ENCODE measurements around the gene LILRA6.
A peak's percentile ranks its signal among the peaks of the same experiment; 100 is the strongest.
"Not testable (repeated sequence)": the region's sequence is repeated elsewhere in the genome, so short reads cannot be mapped to it uniquely, and the experiment has no call there.

LILRA6 gene

DNA sequence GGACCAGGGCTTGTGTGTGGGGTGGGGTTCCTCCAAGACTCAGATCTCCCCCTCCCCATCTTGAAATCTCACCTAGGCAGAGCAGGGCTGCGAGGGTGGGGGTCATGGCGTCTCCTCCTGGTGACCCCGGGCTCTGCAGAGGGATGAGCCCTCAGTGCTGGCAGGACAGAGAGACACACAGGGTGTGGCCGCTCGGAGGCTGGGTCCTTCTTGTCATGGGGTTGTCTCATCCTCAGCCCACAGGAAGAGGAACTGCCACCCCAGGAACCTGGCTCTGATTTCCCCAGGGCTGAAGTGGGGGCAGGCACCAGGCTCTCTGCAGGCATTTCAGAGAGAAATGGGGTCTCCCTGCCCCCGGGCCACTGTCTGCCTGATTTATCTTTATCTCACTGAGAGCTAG, at the start of gene LILRA6:
TSS of gene LILRA6 (minus strand) at position 145 of the 400 bp plus-strand sequence.
- not testable (repeated sequence) for DNase-seq

DNA sequence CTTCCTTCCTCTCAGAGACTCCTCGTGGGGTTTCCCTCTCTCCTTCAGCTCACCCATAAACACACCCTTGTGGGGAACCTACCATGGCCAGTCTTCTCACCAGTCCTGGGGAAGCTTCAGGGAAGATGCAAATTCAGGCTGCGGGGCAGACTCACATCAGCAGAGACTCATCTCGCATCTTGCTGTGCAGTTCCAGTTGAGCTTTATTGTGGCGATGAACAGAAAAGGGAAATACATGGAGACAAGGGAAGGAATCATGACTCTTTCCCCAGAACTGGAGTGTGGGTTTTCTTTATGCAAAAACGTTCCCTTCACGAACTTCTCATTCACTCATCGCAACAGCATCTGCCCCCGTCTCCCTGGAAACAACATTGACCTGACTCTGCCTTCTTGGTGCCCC, 46.6 kb upstream of the LILRA6 start:
- DNase-seq = not testable (repeated sequence)

DNA sequence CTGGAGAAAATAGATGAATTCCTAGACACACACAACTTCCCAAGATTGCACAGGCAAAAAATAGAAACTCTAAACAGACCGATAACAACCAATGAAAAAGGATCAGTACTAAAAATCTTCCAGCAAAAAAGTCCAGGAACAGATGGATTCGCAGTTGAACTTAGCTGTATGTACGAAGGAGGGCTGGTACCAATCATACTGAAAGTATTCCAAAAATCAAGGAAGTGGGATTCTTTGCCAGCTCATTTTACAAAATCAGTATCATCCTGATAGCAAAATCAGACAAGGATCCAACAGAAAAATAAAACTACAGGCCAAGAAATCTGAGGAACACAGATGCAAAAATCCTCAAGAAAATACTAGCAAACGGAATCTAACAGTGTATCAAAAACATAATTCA, 44.9 kb upstream of the LILRA6 start:
- DNase-seq = no peak

DNA sequence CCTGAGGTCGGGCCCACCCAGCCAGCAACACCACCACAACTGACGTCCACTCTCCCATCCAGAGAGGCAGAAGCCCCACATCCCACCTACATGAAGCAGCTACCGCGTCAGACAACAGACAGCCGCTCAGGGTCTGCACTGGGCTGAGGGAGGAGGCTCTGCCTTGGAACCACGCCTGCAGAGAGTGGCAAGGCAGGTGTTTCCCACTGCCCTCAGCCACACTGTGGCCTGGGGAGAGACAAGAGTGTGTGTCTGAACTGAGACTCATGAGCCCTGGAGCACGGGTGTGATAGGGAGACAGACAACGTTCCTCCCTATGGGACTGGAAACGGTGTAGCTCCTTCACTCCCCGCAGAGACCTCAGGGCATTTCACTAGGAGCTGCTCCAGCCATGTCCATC, 43.7 kb upstream of the LILRA6 start:
- DNase-seq = not testable (repeated sequence)

DNA sequence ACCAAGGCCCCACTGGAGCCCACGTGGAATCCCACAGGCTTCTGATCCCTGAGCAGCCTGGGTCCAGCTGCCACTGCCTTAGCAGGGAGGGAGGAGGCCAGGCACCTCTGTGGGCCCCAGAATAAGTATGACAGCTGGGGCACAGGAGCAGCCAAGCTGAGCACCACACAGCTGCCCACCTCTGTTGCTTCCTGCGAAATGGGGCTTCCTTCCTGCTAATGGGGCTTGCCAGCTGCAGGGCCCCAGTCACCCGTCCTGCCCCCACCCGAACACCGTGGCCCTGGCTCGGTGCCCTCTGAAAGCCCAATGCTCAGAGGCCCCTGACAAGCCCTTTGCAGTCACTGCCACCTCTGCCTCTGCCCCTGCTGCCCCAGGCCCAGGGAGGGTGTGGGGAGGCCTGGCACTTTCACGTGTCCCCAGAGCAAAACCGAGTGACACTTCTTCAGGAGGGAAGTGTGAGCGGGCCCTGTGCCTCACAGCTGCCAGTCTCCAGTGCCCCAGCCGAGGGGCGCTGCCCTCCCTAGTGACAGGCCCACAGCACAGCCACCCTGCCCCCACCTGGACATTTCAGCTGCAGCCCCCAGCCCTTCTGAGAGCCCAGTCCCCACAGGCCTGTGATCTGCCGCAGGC, 43.0 kb upstream of the LILRA6 start:
- DNase-seq = not testable (repeated sequence)

DNA sequence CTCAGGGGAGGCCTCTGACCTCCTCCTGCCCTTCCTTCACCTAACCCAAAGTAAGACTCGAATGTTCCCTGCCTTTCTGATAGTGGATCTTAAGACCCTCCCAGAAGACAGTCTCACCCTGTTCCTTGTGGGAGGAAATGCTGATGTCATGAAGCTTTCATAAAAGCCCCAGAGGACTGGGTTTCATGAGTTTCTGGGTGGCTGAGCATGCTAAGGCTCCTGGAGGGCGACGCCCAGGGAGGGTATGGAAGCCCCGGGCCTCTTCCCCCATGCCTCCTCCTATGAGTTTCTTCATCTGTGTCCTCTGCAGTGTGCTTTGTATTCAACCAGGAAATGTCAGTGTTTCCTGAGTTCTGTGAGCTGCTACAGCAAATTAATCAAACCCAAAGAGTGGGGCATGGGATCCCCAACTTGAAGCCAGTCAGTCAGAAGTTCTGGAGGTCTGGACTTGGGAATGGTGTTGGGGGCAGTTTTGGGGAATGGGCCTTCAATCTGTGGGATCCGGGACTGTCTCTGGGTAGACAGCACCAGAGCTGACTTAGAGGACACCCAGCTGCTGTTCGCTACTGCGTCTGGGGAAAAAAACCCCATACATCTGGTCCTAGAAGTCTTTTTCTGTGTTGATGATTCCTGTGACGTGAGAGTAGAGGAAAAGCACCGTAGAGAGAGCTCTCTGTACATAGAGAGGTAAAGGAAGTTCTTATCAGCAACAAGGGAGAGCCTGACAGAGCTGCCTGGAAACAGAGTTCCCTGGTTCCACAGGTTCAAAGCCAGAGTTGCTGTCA, 40.3 kb upstream of the LILRA6 start:
- DNase-seq = no peak

DNA sequence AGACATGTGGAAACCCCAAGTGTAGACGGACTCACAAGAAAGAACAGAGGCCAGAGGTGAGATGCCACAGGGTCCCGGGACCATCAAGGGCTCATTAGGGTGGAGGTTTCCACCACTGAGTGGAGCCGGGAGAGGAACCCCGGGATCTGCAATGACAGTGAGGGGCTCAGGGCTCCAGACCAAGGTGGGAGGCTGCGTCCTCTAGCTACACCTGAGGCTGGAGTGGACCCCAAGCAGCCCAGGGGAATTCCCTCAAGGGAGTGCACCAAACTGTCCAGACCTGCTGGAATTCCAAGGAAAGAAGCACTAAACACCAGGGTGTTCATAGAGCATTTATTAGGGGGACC, 39.1 kb upstream of the LILRA6 start:
- not testable (repeated sequence) for DNase-seq

DNA sequence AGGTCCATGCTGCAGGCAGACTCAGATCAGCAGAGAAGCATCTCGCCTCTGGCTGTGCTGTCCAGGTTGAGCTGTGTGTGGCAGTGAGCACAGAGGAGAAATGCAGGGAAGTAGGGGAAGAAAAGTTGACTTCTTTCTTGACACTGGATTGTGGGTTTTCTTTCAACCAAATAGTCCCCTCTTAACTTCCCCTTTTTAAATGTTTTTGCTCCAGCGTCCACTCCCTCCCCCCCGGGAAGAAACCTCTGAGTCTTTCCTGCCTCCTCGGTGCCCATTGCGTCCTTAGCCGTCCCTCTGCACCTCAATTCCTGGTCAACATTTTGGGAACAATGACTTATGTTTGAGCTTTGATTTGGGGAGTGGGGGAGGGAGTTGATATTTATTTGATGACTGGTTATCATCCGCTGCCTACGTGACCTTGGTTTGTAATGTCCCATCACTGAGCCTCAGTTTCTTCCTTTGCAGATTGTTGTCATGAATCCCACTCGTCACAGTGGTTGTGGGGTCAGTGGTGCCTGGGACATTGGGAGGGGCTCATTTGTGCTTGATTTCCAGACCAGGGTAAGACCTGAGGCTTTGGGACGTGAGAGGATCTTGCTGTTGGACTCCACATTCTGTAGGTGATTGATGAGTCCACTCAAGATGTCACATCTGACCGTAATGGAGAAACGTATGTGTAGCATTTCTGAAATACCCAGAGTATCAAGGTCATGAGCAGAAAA, 38.6 kb upstream of the LILRA6 start, which contains the start of gene LILRB2:
TSS of gene LILRB2 (minus strand) at position 104 of the 722 bp plus-strand sequence. CDS start 614 bp downstream, outside the sequence.
- DNase-seq = no peak

DNA sequence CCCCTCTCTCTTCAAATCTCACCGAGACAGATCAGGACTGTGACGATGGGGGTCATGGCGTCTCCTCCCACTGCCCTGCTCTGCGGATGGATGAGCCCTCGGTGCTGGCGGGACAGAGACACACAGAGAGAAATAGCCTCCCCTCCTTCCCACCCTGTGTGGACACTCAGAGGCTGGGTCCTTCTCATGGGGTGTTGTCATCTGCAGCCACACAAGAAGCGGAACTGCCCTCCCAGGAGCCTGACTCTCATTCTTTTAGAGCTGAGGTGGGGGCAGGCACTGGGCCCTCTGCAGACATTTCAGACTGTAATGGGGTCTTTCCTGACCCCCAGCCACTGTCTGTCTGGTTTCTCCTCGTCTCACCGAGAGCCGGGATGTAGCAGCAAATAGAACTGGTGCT, 37.9 kb upstream of the LILRA6 start:
- DNase-seq = not testable (repeated sequence)

DNA sequence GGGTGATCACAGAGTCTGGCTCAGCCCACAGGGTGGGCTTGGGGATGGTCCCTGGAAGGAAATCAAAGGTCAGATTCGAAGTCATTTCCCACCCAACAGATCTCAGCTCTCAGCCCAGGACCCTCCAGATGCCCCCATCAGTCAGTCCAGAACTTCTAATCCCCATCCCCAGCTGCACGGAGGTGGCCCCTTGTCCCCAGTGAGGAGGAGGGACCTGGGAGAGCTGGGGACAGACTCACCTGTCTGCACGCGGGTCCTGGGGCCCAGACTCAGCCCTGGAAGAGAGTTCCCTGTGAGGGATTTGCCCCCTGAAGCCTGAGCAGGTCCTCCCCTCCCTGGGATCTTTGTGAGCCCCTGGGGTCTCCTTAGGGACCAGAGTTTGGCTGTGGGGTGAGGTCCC, 37.4 kb upstream of the LILRA6 start:
- not testable (repeated sequence) for DNase-seq

DNA sequence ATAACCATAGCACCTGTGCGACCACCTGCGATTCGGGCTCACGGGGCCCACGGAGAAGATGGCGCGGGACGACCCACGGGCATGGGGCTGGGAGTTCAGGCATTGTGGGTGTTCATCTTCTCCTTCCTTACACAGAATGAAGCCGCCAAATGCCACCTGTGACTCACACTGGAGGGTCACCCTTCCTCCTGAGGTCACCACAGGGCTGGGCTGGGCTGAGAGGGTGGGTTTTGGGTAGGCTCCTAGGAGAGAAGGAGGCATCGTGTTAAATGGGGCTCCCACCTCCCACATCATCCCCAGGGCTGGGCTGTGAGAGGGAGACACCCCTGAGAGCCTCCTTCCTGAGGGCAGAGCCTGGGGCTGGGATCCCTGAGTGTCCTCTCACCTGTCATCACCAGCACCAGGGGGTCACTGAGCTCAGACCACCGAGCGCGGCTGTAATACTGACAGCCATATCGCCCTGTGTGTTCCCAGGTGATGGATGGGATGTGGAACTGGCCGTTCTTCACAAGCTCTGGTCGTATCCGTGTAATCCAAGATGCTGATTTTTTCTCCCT, 36.9 kb upstream of the LILRA6 start:
- DNase-seq = no peak

DNA sequence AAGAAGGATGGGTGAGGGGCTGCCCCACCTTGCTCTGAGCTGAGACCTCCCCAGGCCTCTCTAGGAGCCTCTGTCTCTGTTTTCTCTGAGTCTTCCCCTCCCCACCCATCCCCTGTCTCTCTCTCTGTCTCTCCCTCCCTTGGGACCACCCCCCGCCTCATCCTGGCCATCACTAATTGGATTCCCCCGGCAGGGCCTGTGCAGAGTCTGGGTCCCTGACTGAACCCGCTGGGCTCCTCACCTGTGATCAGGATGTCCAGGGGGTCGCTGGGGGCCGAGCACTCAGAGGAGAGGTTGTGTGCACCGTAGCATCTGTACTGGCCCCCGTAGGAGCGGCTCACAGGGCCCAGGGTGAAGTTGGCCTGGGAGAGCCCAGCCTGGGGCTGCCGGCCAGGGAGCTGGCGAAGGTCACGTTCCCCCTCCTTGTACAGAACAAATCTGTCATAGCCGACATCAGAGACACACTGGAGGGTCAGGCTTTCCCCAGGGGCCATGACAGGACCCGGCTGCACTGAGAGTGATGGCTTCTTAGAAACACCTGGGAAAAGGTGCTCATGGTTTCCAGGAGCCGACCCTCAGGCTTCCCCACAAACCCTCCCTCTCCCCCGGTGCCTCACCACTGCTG, 36.1 kb upstream of the LILRA6 start:
- DNase-seq = not testable (repeated sequence)

DNA sequence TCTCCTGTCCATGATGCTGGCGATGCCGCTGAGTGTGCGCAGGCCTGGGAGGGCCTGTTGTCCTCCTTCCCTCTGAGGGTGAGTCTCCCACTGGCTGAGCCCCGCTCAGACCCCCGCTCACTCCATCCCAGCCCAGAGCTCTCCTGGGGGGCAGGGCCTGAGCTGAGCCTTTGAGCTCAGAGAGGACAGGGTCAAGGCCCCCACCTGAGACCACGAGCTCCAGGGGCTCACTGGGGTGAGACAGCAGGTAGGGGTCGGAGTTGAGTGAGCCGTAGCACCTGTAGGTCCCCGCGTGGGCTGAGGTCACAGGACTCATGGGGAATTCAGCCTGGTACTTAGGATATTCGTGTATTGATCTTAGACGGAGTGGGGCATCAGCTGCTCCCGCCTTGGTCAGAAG, 35.5 kb upstream of the LILRA6 start:
- DNase-seq = not testable (repeated sequence)

DNA sequence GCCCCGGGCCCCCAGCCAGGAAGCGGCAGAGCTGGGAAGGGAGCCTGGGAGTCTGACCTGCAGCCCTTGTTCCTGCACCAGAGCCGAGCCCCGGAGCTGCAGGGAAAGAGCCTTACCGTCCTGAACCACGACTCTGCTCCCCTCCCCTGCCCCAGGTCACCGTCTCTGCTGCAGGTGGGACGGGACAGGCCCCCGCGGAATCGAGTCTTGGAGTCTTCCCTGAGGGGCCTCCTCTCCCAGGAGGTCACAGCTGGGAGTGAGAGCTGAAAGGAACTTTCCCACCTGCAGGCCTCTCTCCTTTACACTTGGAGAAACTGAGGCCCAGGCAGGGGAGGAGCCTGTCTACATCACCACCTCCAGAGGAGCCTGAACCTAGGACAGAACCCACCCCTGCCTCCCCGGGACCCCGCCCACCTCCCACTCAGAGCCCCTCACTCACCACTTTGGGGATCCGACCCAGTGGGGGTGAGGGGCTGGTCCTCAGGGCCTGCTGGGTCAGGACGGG, 34.6 kb upstream of the LILRA6 start:
- not testable (repeated sequence) for DNase-seq

DNA sequence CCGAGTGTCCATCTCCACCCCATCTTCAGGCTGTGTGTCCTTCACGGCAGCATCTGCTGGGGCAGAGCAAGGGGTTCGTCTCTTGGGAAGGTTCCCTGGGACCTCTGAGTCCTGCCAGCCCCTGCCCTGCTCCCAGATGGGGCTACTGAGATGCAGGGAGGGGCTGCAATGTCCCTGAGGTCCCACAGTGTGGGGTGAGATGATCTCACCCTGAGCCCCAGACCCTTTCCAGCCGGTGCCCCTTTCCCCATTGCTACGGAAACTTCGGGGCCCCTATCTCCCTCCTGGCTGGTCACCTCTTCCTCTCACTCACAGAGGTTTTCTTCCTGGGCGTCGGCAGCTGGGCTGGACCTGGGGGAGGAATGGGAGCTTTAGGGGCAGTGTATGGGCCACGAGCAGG, 33.4 kb upstream of the LILRA6 start:
- no peak for DNase-seq

DNA sequence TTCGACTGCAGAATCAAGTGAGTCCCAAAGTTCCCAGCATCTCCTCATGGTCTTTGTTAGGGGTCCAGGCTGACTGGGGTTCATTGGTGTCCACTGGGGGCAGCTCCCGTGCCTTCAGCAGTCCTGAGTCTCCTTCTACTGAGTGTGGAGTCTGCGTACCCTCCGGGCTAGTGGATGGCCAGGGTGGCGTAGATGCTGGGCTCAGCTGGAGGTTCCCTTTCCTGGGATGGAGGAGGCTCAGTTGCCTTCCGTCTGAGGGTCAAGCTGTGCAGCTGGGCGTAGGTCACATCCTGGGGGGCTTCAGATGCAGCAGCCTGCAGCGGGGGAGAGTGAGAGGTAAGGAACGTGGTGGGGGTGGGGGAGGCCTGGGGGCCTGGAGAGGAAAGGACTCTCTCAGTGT, 31.9 kb upstream of the LILRA6 start:
- DNase-seq = not testable (repeated sequence)

DNA sequence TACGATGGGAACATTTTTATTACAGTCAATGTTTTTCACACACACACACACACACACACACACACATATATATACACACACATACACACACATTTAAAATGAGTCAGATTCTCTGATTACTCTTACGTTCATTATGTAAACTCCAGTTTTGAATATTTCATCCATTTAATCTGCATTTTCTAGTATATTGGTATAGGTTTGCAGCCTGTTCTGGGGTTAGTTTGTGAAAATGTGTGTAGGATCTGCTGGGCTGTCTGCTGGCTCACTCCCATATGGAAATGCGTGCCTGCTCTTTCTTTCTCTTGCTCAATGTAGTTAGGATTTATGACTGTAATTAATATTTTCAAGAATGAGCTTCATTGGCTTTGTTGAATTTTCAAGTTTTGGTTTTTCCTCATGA, 31.2 kb upstream of the LILRA6 start:
- DNase-seq = no peak

DNA sequence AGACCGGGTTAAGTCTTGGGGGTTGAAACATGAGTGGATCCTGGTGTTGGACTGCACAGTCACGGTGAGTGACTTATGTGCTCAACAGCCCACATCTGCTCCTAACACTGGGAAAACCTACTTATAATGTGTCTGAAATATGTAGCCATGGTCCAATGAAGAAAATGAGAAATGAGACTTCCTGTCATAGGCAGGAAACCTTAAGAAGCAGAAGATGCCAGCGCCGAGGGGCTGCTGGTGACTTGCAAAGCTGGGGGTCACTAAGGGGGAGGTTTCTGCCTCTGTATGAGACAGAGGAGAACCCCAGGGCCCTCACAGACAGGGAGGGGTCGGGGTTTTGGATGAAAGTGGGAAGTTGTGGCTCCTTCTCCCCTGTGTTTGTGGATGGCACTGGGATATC, 29.6 kb upstream of the LILRA6 start:
- not testable (repeated sequence) for DNase-seq

DNA sequence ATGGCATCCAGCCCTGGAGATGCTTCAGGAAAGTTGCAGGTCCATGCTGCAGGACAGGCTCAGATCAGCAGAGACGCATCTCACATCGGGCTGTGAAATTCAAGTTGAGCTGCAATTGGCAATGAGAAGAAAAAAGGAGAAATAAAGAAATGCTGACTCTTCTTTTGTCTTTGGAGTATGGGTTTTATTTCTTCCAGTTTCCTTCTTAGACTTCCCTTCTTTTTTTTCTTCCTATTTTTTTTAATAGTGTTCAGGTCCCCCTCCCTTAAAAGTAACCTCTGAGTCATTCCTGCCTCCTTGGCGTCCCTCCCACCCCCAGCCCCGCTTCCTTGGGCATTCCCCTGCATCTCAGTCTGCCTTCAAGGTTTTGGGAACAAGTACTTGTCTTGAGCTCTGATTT, 29.0 kb upstream of the LILRA6 start:
- not testable (repeated sequence) for DNase-seq

DNA sequence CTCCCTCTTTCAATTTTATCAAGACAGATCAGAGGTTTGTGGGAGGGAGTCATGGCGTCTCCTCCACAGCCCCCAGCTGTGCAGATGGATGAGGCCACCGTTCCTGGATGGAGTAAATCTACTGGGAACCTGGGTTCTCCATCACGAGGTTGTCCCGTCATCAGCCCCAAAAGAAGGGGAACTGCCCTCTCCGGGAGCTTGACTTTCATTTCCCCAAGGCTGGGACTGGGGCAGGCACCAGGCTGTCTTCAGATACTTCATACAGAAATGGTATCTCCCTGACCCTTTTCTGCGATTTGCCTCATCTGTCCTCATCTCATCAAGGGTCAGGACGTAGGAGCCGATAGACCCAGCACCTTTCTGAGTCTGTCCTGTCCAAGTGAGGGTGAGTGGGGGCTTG, 28.5 kb upstream of the LILRA6 start:
- no peak for DNase-seq

DNA sequence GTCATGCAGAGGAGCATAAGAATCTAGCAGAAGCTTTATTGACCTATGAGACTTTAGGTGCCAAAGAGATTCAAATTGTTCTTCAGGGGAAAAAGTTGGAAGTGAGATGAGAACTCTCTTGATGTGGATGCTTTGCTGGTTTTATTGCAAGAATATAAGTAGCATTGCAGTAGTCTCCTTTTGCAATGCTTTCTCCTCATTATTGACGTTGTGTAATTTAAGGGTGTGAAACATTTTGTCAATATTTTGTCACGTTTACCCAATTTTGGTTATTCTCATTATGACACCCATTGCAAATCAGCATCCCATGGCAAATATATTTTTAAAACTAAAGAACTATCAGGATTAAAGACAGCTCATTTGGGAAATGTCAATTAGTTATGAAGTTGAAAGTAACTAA, 26.3 kb upstream of the LILRA6 start:
- no peak for DNase-seq

DNA sequence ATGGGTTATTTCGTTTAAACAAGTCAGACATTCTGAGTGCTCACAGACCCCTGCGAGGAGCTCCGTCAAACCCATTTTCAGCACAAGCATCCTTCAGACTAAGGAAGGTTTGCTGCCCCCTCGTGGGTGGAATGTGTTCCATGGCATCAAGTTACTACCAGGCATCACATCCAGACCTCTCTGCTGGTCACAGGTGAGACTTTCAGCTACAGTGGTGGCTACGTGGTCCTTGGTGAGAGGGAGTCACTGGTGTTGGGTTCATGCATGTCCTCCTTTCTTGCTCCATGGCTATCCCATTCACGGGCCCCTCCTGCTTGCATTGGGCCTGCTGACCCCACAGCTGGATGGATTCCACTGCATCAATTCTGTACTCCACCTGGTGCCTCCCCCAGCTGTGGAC, 23.5 kb upstream of the LILRA6 start:
- peak; percentile 40 for DNase-seq

DNA sequence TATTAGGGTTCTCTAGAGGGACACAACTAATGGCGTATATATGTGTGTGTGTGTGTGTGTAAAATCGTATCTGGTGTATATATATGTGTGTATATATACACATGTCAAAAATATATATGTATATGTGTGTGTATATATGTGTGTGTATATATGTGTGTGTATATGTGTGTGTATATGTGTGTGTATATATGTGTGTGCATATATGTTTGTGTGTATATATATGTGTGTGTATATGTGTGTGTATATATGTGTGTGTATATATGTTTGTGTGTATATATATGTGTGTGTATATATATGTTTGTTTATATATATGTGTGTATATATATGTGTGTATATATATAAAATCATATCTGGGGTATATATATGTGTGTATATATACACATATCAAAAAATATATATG, 19.9 kb upstream of the LILRA6 start:
- no peak for DNase-seq
